Fibroblast of skin of back (primary cell): Measurements from ENCODE around the gene ALPK1. TPM values are rescaled to one million over a fixed set of nuclear protein-coding genes. Genes with fewer than 3 reads are reported as not detected.
"Not testable (repeated sequence)": the region's sequence is repeated elsewhere in the genome, so short reads cannot be mapped to it uniquely, and the experiment has no call there.

Experiments used
- DNase-seq: peaks from one replicate; pipeline ENCODE4 v3.0.0-alpha.2; 2013
- polyA plus RNA-seq, 2 experiments: library from polyadenylated mRNA; unstranded; fragments of 120-200 nt; gene quantifications; one replicate each; pipeline ENCODE4 v1.2.1, GENCODE V29; 2013; ENCODE audit not compliant: insufficient read length in 2 of 2

ALPK1 gene
- 4.4 TPM for polyA plus RNA-seq (2013, experiment 1 of 2; ENCODE audit: insufficient read length)
- 4.2 TPM for polyA plus RNA-seq (2013, experiment 2 of 2; ENCODE audit: insufficient read length)

DNA sequence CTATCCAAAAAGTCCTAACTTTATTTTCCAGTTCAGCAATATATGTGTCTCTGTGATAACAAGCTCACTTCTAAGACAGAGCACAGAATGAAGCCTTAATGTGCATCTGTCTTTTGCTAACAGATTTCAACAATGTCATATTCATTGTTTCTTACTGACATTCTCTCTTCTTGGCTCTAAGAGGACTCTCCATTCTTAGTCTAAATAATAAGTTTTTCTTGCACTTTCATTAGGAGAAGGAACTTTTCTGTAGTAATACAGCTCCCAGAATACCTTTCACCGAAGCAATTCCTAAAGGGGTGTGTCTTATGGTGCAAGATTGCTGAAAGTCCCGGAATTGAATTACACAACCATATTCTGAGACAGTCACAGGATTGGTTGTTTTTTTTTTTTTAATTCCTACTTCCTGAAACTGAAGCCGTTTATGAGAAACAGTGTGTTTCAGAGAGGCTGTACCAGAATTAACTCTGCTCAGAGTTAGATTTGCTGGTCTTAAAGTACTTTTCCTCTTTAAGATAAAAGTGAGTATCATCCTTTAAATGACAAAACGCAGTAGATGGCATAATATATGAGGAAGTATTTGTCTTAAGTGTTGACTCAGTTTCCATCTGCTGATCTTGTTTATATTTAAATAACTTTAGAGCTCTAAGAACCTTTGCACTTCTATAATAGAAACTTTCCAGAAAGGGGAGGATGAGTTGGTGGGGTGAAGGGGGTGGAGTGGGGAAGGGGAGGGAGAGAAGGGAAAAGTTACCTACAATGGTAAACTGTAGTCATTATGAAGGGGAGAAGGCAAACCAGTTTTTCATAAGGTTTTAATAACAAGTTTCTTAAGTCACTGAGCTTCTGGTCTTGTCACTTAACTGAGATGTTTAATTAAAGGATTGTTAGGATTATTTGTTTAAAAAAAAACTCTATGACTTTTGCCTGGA is at the start of gene ALPK1:
TSS of gene ALPK1 (plus strand) at position 421 of the 932 bp plus-strand sequence.
- peak; percentile 84 for DNase-seq

DNA sequence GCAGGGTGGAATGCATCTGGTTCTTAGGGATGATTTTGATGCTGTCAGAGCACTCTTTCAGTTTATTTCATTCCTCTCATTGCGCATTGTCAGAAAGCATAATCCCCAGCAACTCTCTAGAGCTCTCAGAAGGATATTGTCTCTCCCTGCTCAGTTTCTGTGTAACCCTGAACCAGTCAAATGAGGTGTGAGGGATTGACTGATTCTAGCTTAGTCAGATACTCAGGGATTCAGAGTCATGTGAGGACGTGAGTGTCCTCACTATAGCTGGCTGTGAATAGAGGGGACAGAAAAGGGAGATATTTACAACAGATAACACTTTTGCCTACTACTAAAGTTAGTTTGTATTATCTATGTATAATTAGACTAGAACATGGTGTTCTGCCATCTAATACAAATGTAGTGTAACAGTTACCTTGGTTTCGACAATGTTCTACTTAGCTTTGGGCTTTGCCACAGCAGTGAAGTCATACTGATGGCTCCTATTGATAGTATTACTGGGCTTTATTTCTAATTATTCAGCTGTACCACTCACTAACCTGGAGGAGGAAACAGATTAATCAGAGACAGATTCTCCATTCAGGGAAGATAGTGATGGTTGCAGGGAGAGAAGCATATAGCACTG is 46.0 kb upstream of the ALPK1 start:
- DNase-seq: no peak

DNA sequence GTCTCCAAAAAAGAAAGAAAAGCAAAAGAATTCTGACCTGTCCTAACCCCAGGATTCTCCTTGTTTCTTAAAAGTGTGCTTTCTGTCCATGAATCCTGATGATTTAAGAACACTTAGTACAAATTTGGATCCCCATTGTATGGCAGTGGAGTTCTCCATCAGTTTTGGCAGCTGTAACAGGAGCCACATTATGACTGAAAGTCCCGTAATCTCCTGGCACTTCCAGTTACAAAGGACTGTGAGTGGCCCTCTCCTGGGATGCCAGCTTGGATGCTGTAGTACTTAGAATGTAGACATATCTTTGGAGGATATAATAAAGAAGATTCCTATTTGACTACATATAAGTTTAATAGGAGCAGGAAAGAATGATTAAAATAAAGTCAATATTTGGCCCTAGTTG is 44.9 kb upstream of the ALPK1 start:
- DNase-seq: no peak

DNA sequence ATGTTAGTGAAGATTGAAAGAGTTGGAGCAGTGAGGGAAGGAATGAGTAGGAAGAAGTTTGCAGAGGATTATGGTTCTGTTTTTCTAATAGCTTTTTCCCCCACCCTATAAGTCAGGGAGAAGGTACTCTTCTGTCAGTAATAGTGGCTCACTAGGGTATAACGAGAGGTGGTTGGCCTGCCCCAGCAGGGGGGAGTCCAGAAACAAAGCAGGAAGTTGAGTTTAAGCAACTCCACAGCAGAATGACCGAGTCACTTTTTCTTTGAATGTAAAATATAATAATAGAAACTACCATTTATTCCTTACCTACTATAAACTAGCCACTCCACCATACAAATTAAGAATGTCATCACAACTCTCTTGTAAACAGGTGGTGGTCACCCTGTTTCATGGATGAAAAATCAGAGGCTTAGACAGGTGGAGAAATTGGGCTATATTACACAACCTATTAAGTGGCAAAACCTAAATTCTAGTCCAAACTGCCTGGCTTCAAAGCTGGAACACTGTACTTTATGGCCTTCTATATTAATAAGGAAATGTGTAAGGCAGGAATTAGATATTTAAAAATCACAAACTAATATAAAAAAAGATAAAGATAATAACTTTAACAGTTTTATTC is 43.7 kb upstream of the ALPK1 start:
- DNase-seq: no peak

DNA sequence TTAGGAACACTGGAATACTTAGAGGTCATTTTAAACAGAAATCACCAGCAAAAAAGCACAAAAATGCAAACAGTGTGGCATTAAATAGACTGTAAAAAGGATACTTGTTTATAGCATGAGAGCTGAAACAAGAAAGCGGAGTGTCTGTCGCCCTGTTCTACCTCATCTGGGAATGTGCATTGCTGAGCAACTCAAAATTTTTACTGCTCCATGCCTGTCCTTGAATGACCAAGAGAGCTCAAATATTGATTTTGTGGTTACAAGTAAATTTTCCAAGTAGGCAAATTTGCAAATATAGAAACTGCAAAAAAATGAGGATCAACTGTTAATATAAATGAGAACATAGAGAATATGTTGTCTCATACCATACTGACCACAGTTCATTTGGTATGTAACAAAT is 40.1 kb upstream of the ALPK1 start:
- no peak for DNase-seq

DNA sequence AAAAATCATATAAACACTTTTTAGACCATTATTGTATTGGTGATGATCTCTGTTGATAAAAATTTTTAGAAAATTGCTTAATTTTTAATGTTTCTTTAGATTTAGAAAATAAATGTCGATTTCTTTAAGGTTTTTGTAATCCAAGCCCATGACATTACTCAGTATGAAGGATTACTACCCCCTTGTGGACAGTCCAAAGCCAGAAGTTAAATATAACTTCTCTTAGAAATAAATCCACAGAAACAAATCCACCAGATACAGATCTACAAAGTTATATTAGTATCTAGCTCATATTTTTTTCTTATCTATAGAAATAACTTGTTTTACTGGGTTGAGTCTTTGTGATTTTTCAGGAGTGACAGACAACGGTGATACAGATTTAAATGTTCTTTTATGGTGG is 30.3 kb upstream of the ALPK1 start:
- DNase-seq: peak; percentile 27

DNA sequence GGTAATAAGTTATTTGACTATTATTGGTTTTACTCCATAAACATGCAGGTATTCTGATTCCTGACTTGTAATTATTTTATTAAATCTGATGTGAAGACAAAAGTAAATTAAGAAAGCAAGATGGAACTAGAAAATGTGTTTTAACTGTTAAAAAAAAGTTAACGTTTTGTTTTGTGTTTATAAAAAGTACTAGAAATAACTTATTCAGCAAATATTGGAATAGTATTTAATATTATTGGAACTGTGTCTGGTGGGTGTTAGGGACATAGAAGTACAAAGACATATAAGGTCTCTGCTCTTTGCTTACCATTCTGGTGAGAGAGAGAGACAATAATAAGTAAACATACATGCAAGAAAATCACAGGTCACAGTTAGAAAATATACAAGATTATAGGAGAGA is 27.1 kb upstream of the ALPK1 start:
- no peak for DNase-seq

DNA sequence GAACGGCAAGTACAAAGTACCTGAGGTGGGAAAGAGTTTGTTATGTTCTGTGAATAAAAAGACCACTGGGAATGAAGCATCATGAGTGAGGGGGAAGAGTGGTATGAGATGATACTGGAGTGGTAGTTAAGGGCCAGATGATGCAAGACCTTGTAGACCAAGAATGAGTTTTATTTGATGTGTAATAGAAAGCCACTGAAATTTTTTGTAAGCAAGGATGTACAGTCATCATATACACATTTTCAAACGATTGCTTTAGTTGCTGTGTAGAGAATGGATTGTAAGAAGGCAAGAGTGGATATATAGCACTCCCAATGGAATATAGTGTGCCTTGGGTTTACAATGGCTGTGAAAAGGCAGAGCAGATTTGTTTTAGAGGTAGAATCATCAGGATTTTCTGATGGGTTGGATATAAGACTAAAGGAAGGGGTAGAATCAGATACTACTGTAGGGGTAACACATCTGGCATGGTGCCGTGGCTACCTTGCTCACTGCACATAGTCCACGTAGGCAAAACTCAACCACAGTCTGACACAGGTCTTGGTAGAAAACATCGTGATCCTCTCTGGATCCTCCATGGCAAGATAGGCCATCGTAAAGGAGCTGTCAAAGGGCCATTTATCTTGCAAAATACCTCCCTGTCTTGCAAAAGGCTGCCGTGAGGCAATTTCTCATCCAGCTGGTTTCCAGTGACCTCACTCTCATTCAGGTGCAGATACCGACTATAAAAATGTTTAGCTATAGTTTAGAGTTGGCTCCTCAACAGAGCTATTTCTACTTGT is 26.3 kb upstream of the ALPK1 start:
- DNase-seq: peak; percentile 82

DNA sequence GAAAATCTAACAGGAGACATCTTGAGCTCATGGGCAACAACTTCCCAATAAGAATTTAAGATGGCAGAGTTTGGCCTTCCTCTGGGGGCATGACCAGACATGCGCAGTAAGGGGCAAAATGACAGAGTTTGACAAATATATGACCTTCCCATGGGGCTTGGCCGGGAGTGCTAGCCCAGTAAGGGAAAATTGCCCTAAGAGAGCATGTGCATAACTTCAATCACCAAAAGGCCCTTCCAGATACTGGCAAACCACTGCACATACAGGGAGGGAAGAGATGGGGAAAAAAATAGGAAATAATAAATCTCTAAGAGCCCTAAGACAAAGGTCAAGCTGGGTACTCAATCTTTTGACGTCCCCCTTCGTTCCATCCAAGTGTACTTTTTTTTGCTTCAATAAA is 24.9 kb upstream of the ALPK1 start:
- DNase-seq: no peak

DNA sequence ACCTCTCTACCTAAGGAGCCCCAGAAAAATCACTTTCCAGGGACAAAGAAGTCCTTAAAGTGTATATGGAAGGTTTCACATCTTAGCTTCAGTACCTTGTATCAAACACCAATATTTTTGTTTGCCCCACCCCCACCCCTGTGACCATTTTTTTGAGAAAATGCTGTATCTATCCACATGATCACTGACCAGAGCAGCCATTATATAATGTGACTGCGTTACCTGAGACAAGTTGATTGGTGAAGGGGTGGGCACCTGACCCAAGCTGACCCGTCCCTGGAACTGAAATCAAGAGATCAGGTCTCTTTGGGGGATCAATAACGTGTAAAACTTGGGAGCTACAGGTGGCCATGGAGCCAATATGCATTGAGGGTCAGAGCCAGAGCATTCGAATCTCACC is 22.2 kb upstream of the ALPK1 start:
- no peak for DNase-seq

DNA sequence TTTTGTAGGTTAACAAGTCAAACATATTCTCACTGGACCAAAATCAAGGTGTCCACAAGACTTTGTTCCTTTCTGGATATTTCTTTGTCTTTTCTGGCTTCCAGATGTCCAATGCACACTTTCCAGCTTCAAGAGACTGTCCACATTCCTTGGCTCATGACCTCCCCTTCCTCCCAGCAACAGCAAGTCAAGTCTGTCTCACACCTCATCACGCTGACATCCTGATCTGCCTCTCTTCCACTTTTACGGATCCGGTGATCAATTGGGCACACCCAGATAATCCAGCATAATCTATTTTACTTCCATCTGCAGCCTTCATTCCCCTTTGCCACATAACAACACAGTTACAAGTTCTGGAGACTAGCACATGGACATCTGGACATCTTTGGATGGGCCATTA is 21.1 kb upstream of the ALPK1 start:
- no peak for DNase-seq

DNA sequence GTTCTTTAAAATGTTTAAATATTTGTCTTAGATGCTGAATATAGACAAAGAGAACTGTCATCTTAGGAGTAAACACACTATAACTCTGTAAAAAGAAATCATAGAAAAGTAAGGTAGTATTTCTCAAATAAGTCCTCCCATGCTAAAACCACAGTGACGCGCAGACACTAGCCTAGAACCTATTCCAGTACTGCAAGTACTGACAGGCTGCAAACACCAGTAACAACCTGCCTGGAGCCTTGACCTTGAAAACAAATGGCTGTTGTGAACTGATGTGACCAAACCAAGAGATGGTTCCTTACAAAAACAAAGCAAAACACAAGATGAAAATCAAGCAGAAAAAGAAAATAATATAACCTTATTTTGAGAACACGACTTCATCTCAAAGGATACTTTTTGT is 19.9 kb upstream of the ALPK1 start:
- DNase-seq: no peak

DNA sequence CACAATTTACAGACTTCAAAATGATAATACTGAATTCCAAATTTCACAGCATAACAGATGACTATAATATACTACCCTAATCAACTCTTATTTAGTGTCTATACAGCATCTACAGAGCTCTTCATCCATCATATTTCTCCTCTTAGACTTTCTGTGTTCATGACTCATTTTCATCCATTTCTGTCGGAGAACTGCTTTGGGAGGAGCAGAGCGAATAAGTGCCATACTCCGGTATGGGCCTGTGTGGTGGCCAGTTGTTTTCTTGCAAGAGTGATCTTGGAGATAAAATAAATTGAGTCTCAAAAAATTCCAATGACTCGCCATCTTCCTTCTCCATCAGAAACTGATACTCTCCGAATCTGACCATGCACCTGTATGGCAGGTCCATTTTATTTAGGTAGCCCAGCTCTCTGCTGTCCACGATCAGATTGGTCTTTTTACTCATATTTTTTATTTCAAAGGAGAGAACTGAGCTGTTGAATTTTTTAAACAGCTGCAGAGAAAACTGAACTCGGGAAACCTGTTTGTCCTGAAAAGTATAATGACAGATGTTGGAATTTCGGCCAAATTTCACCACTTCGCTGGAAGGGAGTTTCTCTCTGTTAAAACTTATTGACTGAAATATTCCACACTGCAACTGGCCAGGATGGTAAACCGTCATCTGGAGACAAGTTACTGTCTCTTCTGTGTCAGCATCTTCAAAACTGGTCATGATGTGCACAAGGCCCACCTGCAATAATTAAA is 19.3 kb upstream of the ALPK1 start:
- DNase-seq: no peak

DNA sequence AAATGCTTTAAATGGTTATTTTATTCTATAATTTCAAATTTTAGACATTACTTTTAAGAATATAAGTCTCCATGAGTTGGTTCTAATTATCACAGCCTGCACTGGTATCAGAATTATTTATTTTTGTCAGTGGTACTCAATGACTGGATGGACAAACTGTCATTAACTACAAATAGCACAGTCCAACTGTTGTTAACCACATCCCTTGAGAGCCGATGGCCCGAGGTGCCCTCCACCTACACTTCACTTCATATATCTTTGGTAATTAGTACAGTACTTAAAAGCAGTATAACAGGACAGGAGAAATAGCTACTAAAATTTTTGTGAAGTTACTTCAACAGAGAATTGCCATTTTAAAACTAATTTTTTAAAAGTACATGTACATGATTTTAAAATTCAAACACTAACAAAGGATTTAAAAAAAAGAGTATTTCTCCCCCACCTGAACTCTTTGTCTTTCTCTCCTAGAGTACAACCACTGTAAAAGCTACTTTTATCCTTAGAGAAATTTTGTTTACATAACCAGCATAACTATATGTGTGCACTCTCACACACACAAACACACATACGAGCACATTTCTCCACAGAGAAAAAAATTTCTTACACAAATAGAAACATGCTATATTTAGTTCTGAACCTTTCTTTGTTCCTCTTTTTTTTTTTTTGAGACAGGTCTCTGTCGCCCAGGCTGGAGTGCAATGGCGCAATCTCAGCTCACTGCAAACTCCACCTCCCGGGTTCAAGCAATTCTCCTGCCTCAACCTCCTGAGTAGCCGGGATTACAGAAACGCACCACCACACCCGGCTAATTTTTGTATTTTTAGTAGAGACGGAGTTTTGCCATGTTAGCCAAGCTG is 17.9 kb upstream of the ALPK1 start:
- DNase-seq: no peak

DNA sequence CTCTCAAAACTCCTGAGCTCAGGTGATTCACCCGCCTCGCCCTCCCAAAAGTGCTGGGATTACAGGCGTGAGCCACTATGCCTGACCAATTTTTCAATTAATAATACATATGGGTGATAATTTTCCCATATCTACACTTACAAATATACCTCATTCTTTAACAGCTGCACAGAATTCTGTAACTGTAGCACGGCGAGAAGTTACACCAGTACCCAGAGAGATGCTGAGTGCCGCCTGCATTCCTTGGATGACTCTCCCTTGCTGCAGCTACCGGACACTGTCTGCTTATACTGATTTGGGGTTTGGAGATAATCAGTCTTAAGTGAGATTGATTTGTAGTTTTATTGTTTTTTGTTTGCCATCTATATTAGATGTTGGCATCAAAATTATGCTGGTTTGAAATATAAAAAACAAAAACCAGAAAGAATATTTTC is 17.3 kb upstream of the ALPK1 start:
- DNase-seq: no peak

DNA sequence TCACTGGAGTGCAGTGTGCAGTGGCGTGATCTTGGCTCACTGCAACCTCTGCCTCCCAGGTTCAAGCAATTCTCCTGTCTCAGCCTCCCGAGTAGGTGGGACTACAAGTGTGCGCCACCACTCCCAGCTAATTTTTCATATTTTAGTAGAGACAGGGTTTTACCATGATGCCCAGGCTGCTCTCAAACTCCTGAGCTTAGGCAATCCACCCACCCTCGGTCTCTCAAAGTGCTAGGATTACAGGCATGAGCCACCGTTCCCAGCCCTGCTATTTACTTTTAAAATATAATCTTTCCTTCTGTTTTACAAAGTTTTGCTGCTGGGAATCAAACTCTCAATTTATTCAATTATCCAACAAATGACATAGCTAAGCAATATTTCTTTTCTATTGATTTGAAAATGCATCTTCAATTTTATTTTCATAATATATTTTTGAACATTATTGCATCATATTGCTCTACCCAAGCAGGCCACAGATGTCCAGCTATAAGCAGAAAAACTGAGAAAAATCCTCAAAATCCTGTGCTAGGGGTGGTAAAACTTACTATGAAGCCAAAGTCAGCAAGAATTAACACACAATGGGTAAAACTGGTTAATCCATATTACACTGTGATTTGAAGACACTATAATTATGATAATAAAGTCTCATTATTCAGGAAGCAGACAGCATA is 16.6 kb upstream of the ALPK1 start:
- DNase-seq: no peak

DNA sequence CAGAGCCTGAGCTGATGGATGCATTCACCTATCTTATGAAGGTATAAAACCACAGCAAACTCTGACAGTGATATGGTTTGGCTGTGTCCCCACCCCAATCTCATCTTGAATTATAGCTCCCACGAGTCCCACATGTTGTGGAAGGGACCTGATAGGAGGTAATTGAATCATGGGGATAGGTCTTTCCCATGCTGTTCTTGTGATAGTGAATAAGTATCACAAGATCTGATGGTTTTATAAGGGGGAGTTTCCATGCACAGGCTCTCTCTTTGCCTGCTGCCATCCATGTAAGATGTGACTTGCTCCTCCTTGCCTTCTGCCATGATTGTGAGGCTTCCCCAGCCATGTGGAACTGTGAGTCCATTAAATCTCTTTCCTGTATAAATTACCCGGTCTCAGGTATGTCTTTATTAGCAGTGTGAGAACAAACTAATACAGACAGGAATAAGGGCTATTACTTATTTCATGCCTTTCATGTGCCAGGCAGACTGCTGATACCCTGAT is 15.2 kb upstream of the ALPK1 start:
- not testable (repeated sequence) for DNase-seq

DNA sequence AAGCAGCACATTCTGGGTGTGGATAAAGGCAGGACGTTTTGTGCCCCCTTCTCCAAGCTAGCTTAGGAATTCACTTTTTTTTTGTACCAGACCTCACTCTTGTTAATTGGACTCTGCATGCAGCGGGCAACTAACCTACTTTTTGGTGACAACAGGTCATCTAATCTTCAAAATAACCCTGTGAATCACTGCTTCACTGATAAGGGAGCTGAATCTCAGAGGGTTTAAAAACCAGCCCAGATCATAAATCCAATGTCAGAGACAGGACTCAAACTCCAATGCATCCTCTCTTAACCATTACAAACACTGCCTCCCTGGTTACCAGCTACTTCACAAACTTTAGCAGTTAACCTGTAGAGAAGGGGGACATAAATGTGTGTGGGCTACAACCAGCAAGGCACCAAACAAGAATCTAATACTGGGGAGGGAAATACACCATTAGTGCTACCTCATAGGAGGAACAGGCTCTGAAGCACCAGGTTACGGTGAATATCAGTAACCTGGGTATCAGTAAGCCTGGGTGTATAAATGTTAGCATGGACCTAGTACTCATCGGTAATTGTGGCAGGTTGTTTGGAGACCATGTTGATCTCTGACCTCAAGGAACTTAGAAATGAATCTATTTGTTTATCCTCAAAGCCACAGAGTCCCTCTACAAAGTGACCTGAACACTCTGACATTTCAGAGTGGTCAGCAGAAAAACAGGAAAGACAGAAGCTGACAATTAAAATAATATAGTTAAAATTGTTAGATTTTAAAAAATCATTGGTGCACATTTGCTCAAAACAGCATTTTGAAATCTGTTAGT is 14.1 kb upstream of the ALPK1 start:
- no peak for DNase-seq

DNA sequence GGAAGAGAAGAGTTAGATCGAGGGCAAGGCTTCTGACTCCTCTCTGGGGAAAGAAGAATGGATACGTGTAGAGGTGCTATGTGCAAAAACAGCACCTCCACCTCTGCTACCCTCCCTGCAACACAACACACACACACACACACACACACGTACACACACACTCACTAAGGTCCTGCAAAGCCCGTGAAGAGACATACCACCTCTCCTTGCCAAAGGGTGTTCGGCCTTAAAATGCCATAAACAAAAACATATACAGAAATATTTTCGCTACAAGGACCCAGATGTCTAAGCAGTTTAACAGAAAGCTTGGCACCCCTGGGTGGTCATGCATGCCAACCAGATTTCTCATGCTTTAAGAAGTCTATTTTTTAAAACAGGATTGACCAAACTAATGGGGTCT is 13.0 kb upstream of the ALPK1 start:
- DNase-seq: peak; percentile 15
